Spleen (tissue), 13 donors: ENCODE data around the gene SEPTIN2. TPM values are rescaled to one million over a fixed set of nuclear protein-coding genes. Genes with fewer than 3 reads are reported as not detected.

Source experiments
- DNase-seq: peaks from one replicate; pipeline ENCODE4 v3.0.0-alpha.2; 2020
- H3K27ac ChIP-seq, 8 donors: fragments of 200-600 bp; sonication (generic) in 7 of 8; 1 replicate in 4 of 8; 2 replicates in 4 of 8; pipeline versions ENCODE4 v1.5.0 to v1.8.0; 2016 to 2021; ENCODE audit warnings: inconsistent platforms in 4 of 8, mild to moderate bottlenecking in 4 of 8, moderate library complexity in 1 of 8
- H3K27me3 ChIP-seq, 7 donors: fragments of 200-600 bp; sonication (generic) in 6 of 7; replicated peaks in 1 of 7; 1 replicate in 4 of 7; 2 replicates in 3 of 7; pipeline versions ENCODE4 v1.5.0 to v1.8.0; 2016 to 2021; ENCODE audit warnings: inconsistent platforms in 3 of 7, mild to moderate bottlenecking in 1 of 7
- H3K36me3 ChIP-seq, 6 donors: fragments of 200-600 bp; sonication (generic) in 5 of 6; 1 replicate in 4 of 6; 2 replicates in 2 of 6; pipeline versions ENCODE4 v1.5.0 to v1.8.0; 2016 to 2021; ENCODE audit warnings: inconsistent platforms in 2 of 6
- H3K4me1 ChIP-seq, 6 donors: fragments of 200-600 bp; sonication (generic) in 5 of 6; 1 replicate in 3 of 6; 2 replicates in 3 of 6; pipeline versions ENCODE4 v1.5.0 to v1.8.0; 2016 to 2021; ENCODE audit warnings: inconsistent platforms in 3 of 6
- H3K4me3 ChIP-seq, 8 donors: fragments of 200-600 bp; sonication (generic) in 7 of 8; 1 replicate in 4 of 8; 2 replicates in 4 of 8; pipeline versions ENCODE4 v1.5.0 to v1.8.0; 2016 to 2021; ENCODE audit warnings: inconsistent platforms in 4 of 8, mild to moderate bottlenecking in 4 of 8, moderate library complexity in 2 of 8
- H3K9me3 ChIP-seq, 8 donors: fragments of 200-600 bp; sonication (generic) in 7 of 8; 1 replicate in 4 of 8; 2 replicates in 4 of 8; pipeline versions ENCODE4 v1.5.0 to v1.8.0; 2016 to 2021; ENCODE audit warnings: inconsistent platforms in 4 of 8
- CTCF ChIP-seq, 11 experiments: fragments of 200-600 bp in 7 of 11; fragments of 450-650 bp in 4 of 11; sonication (generic) in 4 of 11; IDR thresholded peaks in 8 of 11; conservative IDR thresholded peaks in 3 of 11; 1 replicate in 7 of 11; 2 replicates in 4 of 11; pipeline versions ENCODE4 v1.4.0 to v1.8.0; 2016 to 2021; ENCODE audit warnings: antibody characterized with exemption in 11 of 11, inconsistent platforms in 4 of 11, mild to moderate bottlenecking in 1 of 11
- POLR2A ChIP-seq, 3 donors: fragments of 450-650 bp; IDR thresholded peaks; one replicate each; pipeline ENCODE4 v1.5.1; 2017; ENCODE audit warnings: antibody characterized with exemption in 3 of 3, mild to moderate bottlenecking in 1 of 3
- POLR2AphosphoS5 ChIP-seq, 3 donors: sonication (generic); formaldehyde crosslinking; IDR thresholded peaks; one replicate each; pipeline ENCODE4 v1.5.1; 2017; ENCODE audit warnings: antibody characterized with exemption in 3 of 3
- WGBS, 5 donors: extraction: QIAGEN DNeasy Blood & Tissue Kit in 3 of 5; methylation state at CpG; one replicate each; pipeline versions ENCODE4 v1.1.5 to v1.1.7; 2013 to 2018; 5-methylcytosine and 5-hydroxymethylcytosine counted together
- intact Hi-C: fragments of 100-400 bp; cut with DNase I; formaldehyde crosslinking; loops from one replicate; pipeline ENCODE4 v1.15.0; 2023; ENCODE audit warnings: low total_unique reads
- long read RNA-seq, 2 donors: transcript quantifications; one replicate each; lab custom pipeline, GENCODE V29; 2026
- polyA plus RNA-seq, 3 donors: library from polyadenylated mRNA; stranded (reverse); fragments of 200-250 nt; gene quantifications; one replicate each; pipeline ENCODE4 v1.2.1, GENCODE V29; 2013
- total RNA-seq, 7 donors: library from RNA; depleted of rRNA in 3 of 7; stranded (reverse); fragments of >200 nt in 3 of 7; fragmentation: NEBNext Ultra II Directional in 4 of 7; extraction: Animal tissue kit (Norgen Biotek cat#: 25700) in 4 of 7; gene quantifications; one replicate each; pipeline versions ENCODE4 v1.1.0 to v1.2.1, GENCODE V29; 2016 to 2021
- donor health status: healthy with polysubstance abuse.
- donor health status: DM: no; HTN: no; CAD: no; lungs with moderate emphysema.
- donor health status: DM: no; HTN: no; CAD: no.
- donor health status: Bipolar disorder and iron deficiency.
- donor health status: healthy.
- donor health status: DM: no; HTN: no; CAD: no.
- donor health status: DM: yes; HTN: yes; CAD: no.

Gene SEPTIN2
- total RNA-seq (100 to 1,000 TPM; 236 to 350 (median 327) TPM), polyA plus RNA-seq (100 to 1,000 TPM in 2 of 3 donors, 10 to 100 TPM in 1; 90.3 to 164 (median 102) TPM)
- long read RNA-seq, donor 1, transcript SEPT2-203 (13 exons, 3,315 nt) = major isoform, 41 of 111 reads
- long read RNA-seq, donor 1, transcript SEPT2-234 (5 exons, 749 nt) = minor isoform, 6 of 111 reads
- long read RNA-seq, donor 1, transcript SEPT2-238 (4 exons, 740 nt) = minor isoform, 9 of 111 reads
- long read RNA-seq, donor 1, partial matches to known transcripts = 40 of 111 reads
- long read RNA-seq, donor 1, other reads (novel, unspliced or antisense) = 9 of 111 reads
- long read RNA-seq, donor 2, transcript SEPT2-238 (4 exons, 740 nt) = minor isoform, 12 of 154 reads
- long read RNA-seq, donor 2, transcript SEPT2-203 (13 exons, 3,315 nt) = major isoform, 45 of 154 reads
- long read RNA-seq, donor 2, partial matches to known transcripts = 78 of 154 reads
- long read RNA-seq, donor 2, other reads (novel, unspliced or antisense) = 10 of 154 reads

- peak in 1 of 3 donors; percentile 71 for TF ChIP-seq POLR2A (IDR thresholded peaks at IDR 0.05)
- TF ChIP-seq CTCF (IDR thresholded peaks at IDR 0.05 in 8 of 11, conservative IDR thresholded peaks at IDR 0.05 in 3 of 11) = no peak
- peak; percentile 78 to 87 (median 82) for TF ChIP-seq POLR2AphosphoS5 (IDR thresholded peaks at IDR 0.05)
- Histone ChIP-seq H3K27me3 (no peaks in the 10 kb centered on the region), H3K4me3 (peak within 1 kb of the TSS; percentile 58 to 87 (median 82)), H3K36me3 (peaks cover 0 to 10% (median 0%) of the 10 kb centered on the region in 6 donors), H3K4me1 (peaks cover 50 to 85% (median 78%) of the 10 kb centered on the region in 6 donors), H3K27ac (peak within 1 kb of the TSS; percentile 92 to 100 (median 98)), H3K9me3 (no peaks in the 10 kb centered on the region)
- intact Hi-C loops = no loop called here
- DNase-seq = peak; percentile 98
- 0 to 1% (median 1%) methylated on average over 14 to 75 of the region's 75 CpGs for WGBS, 5 donors
Observed at GRCh38 chr2:241315879-241316631, at the start of gene SEPTIN2. Gene SEPTIN2, plus strand, starts transcription at chr2:241315925. Its CDS starts 8,308 bp downstream, at chr2:241324233.

GRCh38 chr2:241267249-241268067, 48.3 kb upstream of the SEPTIN2 start:
- WGBS, 5 donors = 79 to 93% (median 85%) methylated on average over 12 of the region's 12 CpGs
- H3K36me3 ChIP-seq = peaks cover 5 to 66% (median 46%) of the 10 kb centered on the region in 6 donors
- intact Hi-C loops = no loop called here
- no peak overlapping the region for H3K27ac ChIP-seq
- DNase-seq = no peak
- no peaks in the 10 kb centered on the region for H3K9me3 ChIP-seq
- H3K27me3 ChIP-seq = no peaks in the 10 kb centered on the region
- peaks cover 10 to 45% (median 31%) of the 10 kb centered on the region in 6 donors for H3K4me1 ChIP-seq
- no peak overlapping the region for H3K4me3 ChIP-seq
- TF ChIP-seq POLR2AphosphoS5 (IDR thresholded peaks at IDR 0.05) (no peak), POLR2A (IDR thresholded peaks at IDR 0.05) (no peak), CTCF (IDR thresholded peaks at IDR 0.05 in 8 of 11, conservative IDR thresholded peaks at IDR 0.05 in 3 of 11) (no peak)

- Histone ChIP-seq H3K36me3 (peaks cover 0 to 58% (median 37%) of the 10 kb centered on the region in 6 donors), H3K4me3 (no peak overlapping the region), H3K27me3 (no peaks in the 10 kb centered on the region), H3K9me3 (no peaks in the 10 kb centered on the region), H3K4me1 (peaks cover 10 to 51% (median 37%) of the 10 kb centered on the region in 6 donors), H3K27ac (no peak overlapping the region)
- DNase-seq = no peak
- 55 to 80% (median 73%) methylated on average over 7 of the region's 7 CpGs for WGBS, 5 donors
- TF ChIP-seq POLR2AphosphoS5 (IDR thresholded peaks at IDR 0.05) (no peak), POLR2A (IDR thresholded peaks at IDR 0.05) (no peak), CTCF (IDR thresholded peaks at IDR 0.05 in 8 of 11, conservative IDR thresholded peaks at IDR 0.05 in 3 of 11) (no peak)
- intact Hi-C loops = no loop called here
Observed at GRCh38 chr2:241268306-241268705, 47.4 kb upstream of the SEPTIN2 start.
